GM20000 (cell line): ENCODE measurements around the gene DCLRE1B.
"Not testable (repeated sequence)": the region's sequence is repeated elsewhere in the genome, so short reads cannot be mapped to it uniquely, and the experiment has no call there.

Experiments
- DNase-seq: peaks from one replicate; pipeline ENCODE4 v3.0.0; 2012; ENCODE audit warnings: low spot score
- TF ChIP-seq, protein P1 (sequence below): IDR thresholded peaks from 2 replicates; pipeline ENCODE4 v1.5.1; 2012; ENCODE audit warnings: mild to moderate bottlenecking, control low read depth; ENCODE audit errors: extremely low read depth, missing control alignments

Gene DCLRE1B

DNA sequence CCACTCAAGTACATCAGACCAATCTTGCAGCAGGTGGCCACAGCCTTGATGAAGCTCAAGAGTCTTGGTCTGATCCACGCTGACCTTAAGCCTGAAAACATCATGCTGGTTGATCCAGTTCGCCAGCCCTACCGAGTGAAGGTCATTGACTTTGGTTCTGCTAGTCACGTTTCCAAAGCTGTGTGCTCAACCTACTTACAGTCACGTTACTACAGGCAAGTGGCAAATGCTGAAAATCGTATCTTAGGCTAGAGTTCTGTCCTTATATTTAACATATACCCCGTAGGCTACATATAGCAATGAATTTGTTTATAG lies 36.1 kb downstream of the DCLRE1B start:
- TF ChIP-seq, protein P1, sequence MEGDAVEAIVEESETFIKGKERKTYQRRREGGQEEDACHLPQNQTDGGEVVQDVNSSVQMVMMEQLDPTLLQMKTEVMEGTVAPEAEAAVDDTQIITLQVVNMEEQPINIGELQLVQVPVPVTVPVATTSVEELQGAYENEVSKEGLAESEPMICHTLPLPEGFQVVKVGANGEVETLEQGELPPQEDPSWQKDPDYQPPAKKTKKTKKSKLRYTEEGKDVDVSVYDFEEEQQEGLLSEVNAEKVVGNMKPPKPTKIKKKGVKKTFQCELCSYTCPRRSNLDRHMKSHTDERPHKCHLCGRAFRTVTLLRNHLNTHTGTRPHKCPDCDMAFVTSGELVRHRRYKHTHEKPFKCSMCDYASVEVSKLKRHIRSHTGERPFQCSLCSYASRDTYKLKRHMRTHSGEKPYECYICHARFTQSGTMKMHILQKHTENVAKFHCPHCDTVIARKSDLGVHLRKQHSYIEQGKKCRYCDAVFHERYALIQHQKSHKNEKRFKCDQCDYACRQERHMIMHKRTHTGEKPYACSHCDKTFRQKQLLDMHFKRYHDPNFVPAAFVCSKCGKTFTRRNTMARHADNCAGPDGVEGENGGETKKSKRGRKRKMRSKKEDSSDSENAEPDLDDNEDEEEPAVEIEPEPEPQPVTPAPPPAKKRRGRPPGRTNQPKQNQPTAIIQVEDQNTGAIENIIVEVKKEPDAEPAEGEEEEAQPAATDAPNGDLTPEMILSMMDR: no peak
- no peak for DNase-seq

DNA sequence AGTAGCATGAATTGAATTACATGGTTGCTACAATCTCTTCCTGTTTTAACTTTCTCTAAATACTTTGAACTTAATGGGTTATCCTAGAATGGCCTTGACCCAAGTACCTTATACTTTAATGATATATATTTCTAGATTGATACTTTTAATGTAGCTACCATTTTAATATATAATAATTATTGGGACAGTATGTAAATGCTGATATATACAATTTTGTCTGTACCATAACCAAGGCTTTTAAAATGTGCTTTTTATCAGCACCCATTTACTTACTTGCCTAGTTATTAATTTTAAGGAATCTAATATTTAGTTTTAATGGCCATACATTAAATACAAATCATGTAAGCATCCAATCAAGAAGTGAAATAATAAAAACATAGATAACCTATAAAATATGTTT lies 37.4 kb downstream of the DCLRE1B start:
- TF ChIP-seq, protein P1: no peak
- DNase-seq: no peak

DNA sequence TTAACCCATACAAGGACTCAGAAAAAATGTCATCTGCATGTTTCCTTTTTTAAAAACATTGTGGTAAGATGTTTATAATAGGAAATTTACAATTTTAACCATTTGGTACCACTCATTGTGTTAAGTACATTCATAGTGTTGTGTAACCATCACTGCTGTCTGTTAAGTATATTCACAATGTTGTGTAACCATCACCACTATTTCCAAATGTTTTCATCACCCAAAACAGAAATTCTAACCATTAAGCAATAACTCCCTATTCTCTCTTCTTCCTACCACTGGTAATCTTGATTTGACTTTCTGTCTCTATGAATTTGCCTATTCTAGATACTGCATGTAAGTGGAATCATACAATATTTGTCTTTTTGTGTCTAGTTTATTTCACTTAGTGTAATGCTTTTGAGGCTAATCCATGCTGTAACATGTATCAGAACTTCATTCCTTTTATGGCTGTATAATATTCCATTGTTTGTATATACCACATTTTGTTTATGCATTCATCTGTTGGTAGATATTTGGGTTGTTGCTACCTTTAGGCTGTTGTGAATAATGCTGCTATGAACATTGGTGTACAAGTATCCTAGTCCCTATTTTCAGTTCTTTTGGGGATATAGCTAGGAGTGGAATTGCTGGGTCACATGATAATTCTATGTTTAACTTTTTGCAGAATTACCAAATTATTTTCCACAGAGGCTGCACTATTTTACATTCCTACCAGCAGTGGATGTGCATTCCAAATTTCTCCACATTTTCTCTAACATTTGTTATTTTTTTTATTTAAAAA lies 38.1 kb downstream of the DCLRE1B start:
- no peak for DNase-seq
- TF ChIP-seq, protein P1: no peak

DNA sequence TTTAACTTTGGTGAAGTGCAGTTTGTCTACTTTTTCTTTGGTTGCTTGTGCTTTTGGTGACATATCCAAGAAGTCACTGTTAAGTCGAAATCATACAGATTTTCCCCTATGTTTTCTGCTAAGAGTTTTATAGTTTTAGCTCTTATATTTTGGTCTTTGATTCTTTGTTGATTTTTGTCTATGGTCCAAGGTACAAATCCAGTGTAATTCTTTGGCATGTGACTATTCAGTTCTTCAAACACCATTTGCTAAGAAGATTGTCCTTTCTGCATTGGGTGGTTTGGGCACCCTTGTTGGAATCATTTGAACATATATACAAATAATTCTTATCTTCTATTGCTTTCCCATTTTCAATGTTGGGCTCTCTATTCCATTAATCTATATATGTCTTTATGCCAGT lies 40.2 kb downstream of the DCLRE1B start:
- DNase-seq: no peak
- TF ChIP-seq, protein P1: no peak

DNA sequence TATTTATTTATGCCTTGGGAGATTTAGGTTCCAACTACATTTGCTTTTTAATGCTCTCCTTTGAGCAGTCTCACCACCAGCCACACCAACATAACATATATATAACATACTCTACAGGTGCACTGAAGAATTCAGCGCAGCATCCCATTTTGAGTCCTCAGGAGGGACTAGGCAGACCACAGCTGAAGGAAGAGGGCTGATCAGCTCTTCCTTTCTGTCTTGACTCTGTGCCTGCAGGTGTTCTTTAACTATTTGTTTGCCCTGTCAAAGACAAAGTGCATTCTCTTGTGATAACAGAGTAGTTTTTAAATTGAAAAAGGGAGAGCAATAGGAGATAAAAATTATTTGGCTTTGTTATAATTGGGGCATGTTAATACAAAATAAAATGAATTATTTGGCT lies 41.0 kb downstream of the DCLRE1B start:
- DNase-seq: no peak
- TF ChIP-seq, protein P1: no peak

DNA sequence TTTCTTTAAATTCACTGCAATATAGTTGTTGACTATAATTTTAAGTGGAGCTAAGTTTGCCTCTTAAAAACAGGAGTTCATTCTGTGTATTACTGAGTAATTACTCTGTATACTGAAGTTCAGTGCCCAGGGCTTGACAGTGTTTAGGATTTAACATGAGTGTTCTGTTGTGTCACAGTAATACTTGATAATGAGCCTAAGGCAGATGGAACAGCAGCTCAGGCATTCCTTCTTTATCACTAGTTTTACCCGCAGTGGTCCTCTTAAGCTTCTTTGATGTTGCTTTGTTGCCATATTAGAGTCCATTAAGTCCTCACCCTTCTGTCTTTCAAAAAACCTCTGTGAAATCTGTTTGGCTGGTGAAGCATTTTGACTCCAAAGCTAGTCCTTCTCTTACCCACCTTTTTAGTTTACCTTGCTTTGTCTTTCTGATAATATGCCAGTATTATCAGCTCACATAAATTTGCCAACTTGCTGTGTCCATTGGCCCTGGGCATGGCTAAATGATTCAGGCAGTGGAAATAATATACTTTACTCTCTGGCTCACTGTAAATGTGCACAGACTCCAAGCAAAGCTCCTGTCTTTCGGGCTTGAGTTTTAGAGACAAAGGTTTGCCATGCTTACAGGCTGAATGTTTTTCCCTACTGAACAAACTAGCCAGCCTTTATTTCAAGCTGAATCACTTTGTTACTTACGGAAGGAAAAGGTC lies 41.7 kb downstream of the DCLRE1B start:
- no peak for DNase-seq
- TF ChIP-seq, protein P1: no peak

DNA sequence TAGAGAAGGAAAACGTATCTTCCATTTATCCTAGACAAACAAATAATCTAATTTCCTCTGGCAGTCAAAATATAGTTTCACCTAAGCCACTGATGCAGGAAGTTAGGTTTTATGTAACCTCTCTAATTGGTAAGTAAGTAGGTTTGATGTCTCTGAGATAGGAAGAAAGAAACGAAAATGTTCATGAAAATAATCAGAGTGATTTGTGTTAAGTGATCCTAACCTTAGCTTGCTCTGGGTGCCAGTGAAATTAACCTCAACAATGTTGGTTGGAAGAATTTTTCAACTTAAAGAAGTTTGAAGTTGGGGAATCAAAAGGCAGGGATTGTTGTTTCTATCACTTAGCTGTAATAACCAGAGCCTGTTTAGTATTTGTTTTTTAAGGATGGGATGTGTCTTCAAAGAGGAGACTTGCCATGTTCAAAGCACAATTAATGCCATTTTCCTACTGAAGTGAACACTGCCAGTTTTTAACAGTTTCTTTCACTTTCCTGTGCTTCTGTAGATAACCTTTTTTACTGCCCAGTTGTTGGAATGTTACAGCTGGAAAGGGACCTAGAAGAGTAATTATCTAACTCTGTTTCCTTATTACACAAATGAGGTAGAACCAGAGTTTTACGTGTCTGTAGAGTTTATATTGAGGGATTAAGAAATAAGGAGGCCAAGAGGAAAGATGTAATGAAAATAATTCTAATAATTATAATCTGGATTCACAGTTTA lies 42.4 kb downstream of the DCLRE1B start:
- no peak for DNase-seq
- TF ChIP-seq, protein P1: no peak

DNA sequence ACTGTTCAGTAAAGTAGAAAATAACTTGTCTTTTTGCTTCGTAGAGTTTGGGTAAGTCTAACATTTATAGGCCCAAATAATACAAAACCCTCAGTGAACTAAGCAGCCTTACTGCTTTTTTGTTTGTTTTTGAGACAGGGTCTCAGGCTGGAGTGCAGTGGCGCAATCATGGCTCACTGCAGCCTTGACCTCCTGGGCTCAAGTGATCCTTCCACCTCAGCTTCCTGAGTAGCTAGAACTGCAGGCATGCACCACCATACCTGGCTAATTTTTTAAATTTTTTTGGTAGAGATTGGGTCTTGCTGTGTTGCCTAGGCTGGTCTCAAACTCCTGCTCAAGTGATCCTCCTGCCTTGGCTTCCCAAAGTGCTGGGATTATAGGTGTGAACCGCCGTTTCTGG lies 43.0 kb downstream of the DCLRE1B start:
- not testable (repeated sequence) for DNase-seq
